22Rv1 (cell line): ENCODE measurements around the gene SMARCA1.
A peak's percentile ranks its signal among the peaks of the same experiment; 100 is the strongest.

Experiments
- H3K27ac ChIP-seq: fragments of 450-650 bp; 2 replicates; pipeline ENCODE4 v1.5.1; 2017
- CTCF ChIP-seq: fragments of 450-650 bp; IDR thresholded peaks from 2 replicates; pipeline ENCODE4 v1.5.1; 2017; ENCODE audit warnings: mild to moderate bottlenecking
- ZFX ChIP-seq: fragments of 450-650 bp; IDR thresholded peaks from 2 replicates; pipeline ENCODE4 v1.6.1; 2017; ENCODE audit warnings: antibody characterized with exemption, borderline replicate concordance

Gene SMARCA1

GRCh38 chrX:129544780-129545179, 21.5 kb upstream of the SMARCA1 start:
- H3K27ac ChIP-seq = no peak overlapping the region
- TF ChIP-seq ZFX (no peak), CTCF (no peak)

GRCh38 chrX:129540722-129541184, 17.5 kb upstream of the SMARCA1 start:
- TF ChIP-seq ZFX (no peak), CTCF (no peak)
- H3K27ac ChIP-seq = peak overlapping the region; percentile 60

GRCh38 chrX:129540068-129540653, 16.9 kb upstream of the SMARCA1 start, which contains the start of gene OCRL:
TSS of gene OCRL (plus strand) at chrX:129540259. CDS start at chrX:129540440, 181 bp downstream.
- peak within 1 kb of the TSS; percentile 60 for H3K27ac ChIP-seq
- peak; percentile 69 for TF ChIP-seq CTCF
- TF ChIP-seq ZFX = no peak

- no peak overlapping the region for H3K27ac ChIP-seq
- TF ChIP-seq CTCF = no peak
These were observed 11.7 kb upstream of the SMARCA1 start for GRCh38 chrX:129534816-129535578.

- no peak overlapping the region for H3K27ac ChIP-seq
- TF ChIP-seq CTCF (no peak), ZFX (no peak)
These were observed 7.8 kb upstream of the SMARCA1 start for GRCh38 chrX:129531132-129531531.

- no peak overlapping the region for H3K27ac ChIP-seq
- no peak for TF ChIP-seq ZFX
- TF ChIP-seq CTCF = no peak
These were observed 7.1 kb upstream of the SMARCA1 start for GRCh38 chrX:129530410-129530809.

- TF ChIP-seq ZFX = no peak
- TF ChIP-seq CTCF = no peak
- no peak overlapping the region for H3K27ac ChIP-seq
These were observed 6.5 kb upstream of the SMARCA1 start for GRCh38 chrX:129529685-129530281.
